ENCODE results near the gene TOPAZ1. TPM values are rescaled to one million over a fixed set of nuclear protein-coding genes. Genes with fewer than 3 reads are reported as not detected.

TOPAZ1 gene
- not detected in 2 replicates for total RNA-seq (ENCODE audit: low replicate concordance)

DNA sequence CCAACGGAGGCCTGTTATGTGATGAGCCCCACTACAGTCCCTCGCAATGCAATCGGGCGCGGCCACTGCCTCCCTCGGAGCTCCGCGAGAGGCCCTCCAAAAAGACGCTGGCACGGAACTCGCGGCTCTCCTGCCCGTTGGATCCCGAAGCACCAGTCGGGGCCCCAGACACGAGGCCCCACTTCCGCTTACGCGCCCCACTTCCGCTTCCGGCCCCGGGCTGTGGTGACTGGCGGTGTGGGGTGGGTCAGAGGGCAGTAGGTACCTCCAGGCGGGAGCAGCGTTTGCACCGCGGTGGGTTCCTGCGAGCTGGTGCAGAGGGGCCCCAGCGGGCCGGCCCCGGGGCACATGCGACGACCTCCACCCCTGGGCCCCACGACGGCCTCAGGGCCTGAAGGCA lies at the start of gene TOPAZ1:
TSS of gene TOPAZ1 (plus strand) at position 181 of the 400 bp plus-strand sequence. CDS start at position 349, 168 bp downstream.
- no peaks in the 10 kb centered on the region for H3K9me3 ChIP-seq (ENCODE audit: low read depth)
- Mint-ChIP-seq H3K4me3 (peak within 1 kb of the TSS; percentile 12), H3K27ac (no peak within 1 kb of the TSS), H3K36me3 (no peaks in the 10 kb centered on the region), H3K9me3 (no peaks in the 10 kb centered on the region), H3K4me1 (no peaks in the 10 kb centered on the region), H3K27me3 (ENCODE audit: insufficient read depth, low read depth) (peaks cover 2% of the 10 kb centered on the region)
- no peaks in the 10 kb centered on the region for H4K20me1 ChIP-seq (ENCODE audit: low read depth)
- no peak within 1 kb of the TSS for H3K27ac ChIP-seq
- H2AFZ ChIP-seq (replicated peaks), result no peak within 1 kb of the TSS
- no peaks in the 10 kb centered on the region for H3K4me1 ChIP-seq
- H3K27me3 ChIP-seq, result no peaks in the 10 kb centered on the region
- H3K79me2 ChIP-seq (ENCODE audit: low read depth), result no peaks in the 10 kb centered on the region
- TF ChIP-seq EZH2 (IDR thresholded peaks at IDR 0.05), result no peak
- TF ChIP-seq EZH2phosphoT487 (IDR thresholded peaks at IDR 0.05), result no peak
- TF ChIP-seq, protein P1, sequence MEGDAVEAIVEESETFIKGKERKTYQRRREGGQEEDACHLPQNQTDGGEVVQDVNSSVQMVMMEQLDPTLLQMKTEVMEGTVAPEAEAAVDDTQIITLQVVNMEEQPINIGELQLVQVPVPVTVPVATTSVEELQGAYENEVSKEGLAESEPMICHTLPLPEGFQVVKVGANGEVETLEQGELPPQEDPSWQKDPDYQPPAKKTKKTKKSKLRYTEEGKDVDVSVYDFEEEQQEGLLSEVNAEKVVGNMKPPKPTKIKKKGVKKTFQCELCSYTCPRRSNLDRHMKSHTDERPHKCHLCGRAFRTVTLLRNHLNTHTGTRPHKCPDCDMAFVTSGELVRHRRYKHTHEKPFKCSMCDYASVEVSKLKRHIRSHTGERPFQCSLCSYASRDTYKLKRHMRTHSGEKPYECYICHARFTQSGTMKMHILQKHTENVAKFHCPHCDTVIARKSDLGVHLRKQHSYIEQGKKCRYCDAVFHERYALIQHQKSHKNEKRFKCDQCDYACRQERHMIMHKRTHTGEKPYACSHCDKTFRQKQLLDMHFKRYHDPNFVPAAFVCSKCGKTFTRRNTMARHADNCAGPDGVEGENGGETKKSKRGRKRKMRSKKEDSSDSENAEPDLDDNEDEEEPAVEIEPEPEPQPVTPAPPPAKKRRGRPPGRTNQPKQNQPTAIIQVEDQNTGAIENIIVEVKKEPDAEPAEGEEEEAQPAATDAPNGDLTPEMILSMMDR (IDR thresholded peaks at IDR 0.05), result no peak
- no peak within 1 kb of the TSS for H3K9ac ChIP-seq
- no peak within 1 kb of the TSS for H3K4me2 ChIP-seq
- H3F3A ChIP-seq (ENCODE audit: low read depth), result no peaks in the 10 kb centered on the region
- no peaks in the 10 kb centered on the region for H3K36me3 ChIP-seq
- no peak for DNase-seq (ENCODE audit: low spot score)
- H3K4me3 ChIP-seq, result no peak within 1 kb of the TSS

DNA sequence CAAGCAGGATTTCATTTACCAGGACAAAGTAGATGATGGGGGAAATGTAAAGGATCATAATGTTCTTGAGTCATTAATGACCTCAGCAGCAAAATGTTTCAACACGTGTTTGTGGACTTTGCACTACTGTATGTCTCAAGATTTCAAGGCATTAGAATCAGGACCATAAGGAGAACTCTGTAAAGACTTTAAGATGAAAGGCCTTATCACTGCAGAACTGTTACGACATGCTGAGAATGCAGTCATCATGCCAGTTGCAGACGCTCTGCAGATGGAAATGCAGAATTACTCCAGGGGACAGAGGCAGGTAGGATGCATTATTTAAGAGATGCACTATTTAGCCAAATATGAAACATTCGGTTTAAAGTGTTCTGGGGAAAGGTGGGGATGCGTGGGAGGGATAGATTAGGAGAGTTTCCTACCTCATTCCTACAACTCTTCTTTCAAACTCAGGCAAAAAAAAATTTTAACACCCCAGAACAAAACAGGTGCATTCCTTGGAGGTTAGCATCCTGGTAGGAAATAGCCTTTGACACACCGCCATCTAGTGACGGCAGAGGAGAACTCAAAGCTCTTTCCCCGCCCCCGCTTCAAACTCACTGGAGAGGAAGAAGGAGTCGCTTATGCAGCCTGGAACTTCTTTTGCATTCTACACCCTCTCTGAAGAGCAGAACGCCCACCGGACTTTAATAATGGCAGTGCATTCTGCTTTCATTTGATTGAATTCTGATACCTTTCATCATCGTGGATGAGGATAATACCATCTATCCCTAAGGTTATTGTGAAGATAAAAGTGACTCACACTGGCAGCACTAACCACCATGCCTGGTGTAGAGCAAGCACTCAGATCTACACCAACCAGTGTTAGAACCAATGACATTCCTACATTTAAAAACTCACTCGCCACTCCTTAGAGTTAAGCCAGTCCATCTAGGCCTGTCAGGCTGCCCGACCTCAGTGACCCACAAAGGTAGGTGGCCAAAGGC lies 43.1 kb upstream of the TOPAZ1 start:
- TF ChIP-seq EZH2phosphoT487 (IDR thresholded peaks at IDR 0.05) (no peak), EZH2 (IDR thresholded peaks at IDR 0.05) (no peak)
- TF ChIP-seq, protein P1 (IDR thresholded peaks at IDR 0.05), result peak; percentile 85
- Histone ChIP-seq H3K27ac (no peak overlapping the region), H3F3A (ENCODE audit: low read depth) (no peaks in the 10 kb centered on the region), H3K79me2 (ENCODE audit: low read depth) (no peaks in the 10 kb centered on the region), H2AFZ (replicated peaks) (peak overlapping the region; percentile 47), H3K36me3 (no peaks in the 10 kb centered on the region), H4K20me1 (ENCODE audit: low read depth) (no peaks in the 10 kb centered on the region), H3K9ac (no peak overlapping the region), H3K4me2 (no peak overlapping the region), H3K4me3 (no peak overlapping the region), H3K27me3 (peaks cover 8% of the 10 kb centered on the region), H3K9me3 (ENCODE audit: low read depth) (no peaks in the 10 kb centered on the region), H3K4me1 (no peaks in the 10 kb centered on the region)
- Mint-ChIP-seq H3K4me1 (peaks cover 5% of the 10 kb centered on the region), H3K27ac (no peak overlapping the region), H3K27me3 (ENCODE audit: insufficient read depth, low read depth) (peaks cover 5% of the 10 kb centered on the region), H3K9me3 (no peaks in the 10 kb centered on the region), H3K4me3 (no peak overlapping the region), H3K36me3 (no peaks in the 10 kb centered on the region)
- DNase-seq (ENCODE audit: low spot score), result peak; percentile 92

DNA sequence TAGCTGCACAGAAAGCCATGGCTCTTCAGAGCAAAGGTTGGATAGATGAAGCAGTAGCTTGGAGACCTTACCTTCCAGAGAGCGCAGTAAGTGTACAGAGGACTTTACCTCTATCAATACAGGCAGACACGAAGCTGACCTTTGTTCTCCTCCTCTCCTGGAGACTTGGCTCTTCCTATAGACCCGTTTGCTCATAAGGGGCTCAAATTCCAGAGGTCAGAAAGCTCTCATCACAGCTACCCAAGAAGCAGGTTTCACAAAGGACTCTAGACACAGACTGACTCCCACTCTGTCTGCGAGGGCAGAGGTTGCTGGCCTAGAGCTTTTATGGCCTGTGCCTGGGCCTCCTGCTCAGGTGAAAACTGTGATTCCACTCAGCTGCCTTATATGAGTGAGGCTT lies 35.4 kb upstream of the TOPAZ1 start:
- Mint-ChIP-seq H3K27ac (no peak overlapping the region), H3K4me3 (no peak overlapping the region), H3K4me1 (no peaks in the 10 kb centered on the region), H3K9me3 (no peaks in the 10 kb centered on the region), H3K36me3 (no peaks in the 10 kb centered on the region), H3K27me3 (ENCODE audit: insufficient read depth, low read depth) (peaks cover 9% of the 10 kb centered on the region)
- Histone ChIP-seq H3K79me2 (ENCODE audit: low read depth) (no peaks in the 10 kb centered on the region), H3K4me2 (no peak overlapping the region), H3K27ac (no peak overlapping the region), H3K4me1 (no peaks in the 10 kb centered on the region), H3K9ac (no peak overlapping the region), H3F3A (ENCODE audit: low read depth) (no peaks in the 10 kb centered on the region), H4K20me1 (ENCODE audit: low read depth) (no peaks in the 10 kb centered on the region), H3K4me3 (no peak overlapping the region), H3K36me3 (no peaks in the 10 kb centered on the region), H2AFZ (replicated peaks) (peak overlapping the region; percentile 52), H3K27me3 (no peaks in the 10 kb centered on the region), H3K9me3 (ENCODE audit: low read depth) (no peaks in the 10 kb centered on the region)
- no peak for DNase-seq (ENCODE audit: low spot score)
- no peak for TF ChIP-seq EZH2phosphoT487 (IDR thresholded peaks at IDR 0.05)
- TF ChIP-seq EZH2 (IDR thresholded peaks at IDR 0.05), result no peak
- TF ChIP-seq, protein P1 (IDR thresholded peaks at IDR 0.05), result no peak

Measured in neural progenitor cell (in vitro differentiated cells).